GM12878 (cell line): ENCODE data around the gene SLC34A3. TPM values are rescaled to one million over a fixed set of nuclear protein-coding genes. Genes with fewer than 3 reads are reported as not detected.

Source experiments
- ATAC-seq: fragments of 200-7000 bp; cut with Tn5 transposase; 3 replicates; pipeline ENCODE4 v1.9.1; 2020; ENCODE audit warnings: mild to moderate bottlenecking, moderate library complexity
- BruUV-seq: library from RNA; stranded (reverse); fragments of 400-500 nt; replicated peaks from 2 replicates; lab custom pipeline; 2021; lab: Mats Ljungman, UMichigan
- CTCF ChIA-PET: fragments of 300-600 bp; sonication (Branson Sonifier 250); formaldehyde crosslinking; extraction: SDS; loops from one replicate; lab custom pipeline; 2021; ENCODE audit warnings: inconsistent platforms; lab: Yijun Ruan, JAX
- POLR2A ChIA-PET: fragments of 350-600 bp; formaldehyde crosslinking; extraction: SDS; loops from one replicate; lab custom pipeline; 2021; ENCODE audit warnings: inconsistent platforms; lab: Charles Lee
- RAD21 ChIA-PET: fragments of 300-600 bp; sonication (Branson Sonifier 250); formaldehyde crosslinking; loops from one replicate; lab custom pipeline; 2023; ENCODE audit warnings: antibody characterized with exemption; ENCODE audit not compliant: unreplicated experiment; lab: Charles Lee
- SMC1A ChIA-PET: fragments of 300-600 bp; sonication (Branson Sonifier 250); formaldehyde crosslinking; loops from one replicate; lab custom pipeline; 2023; ENCODE audit not compliant: unreplicated experiment, uncharacterized antibody; lab: Charles Lee
- DNase-seq: peaks from one replicate; pipeline ENCODE4 v3.0.0-alpha.2; 2011; ENCODE audit warnings: low read depth, low spot score
- FAIRE-seq: peaks from 3 replicates; lab custom pipeline; 2011; peaks lifted over from hg19 to GRCh38; lab: Jason Lieb, UNC
- H2AFZ ChIP-seq: 2 replicates; pipeline ENCODE4 v1.6.0; 2011; ENCODE audit warnings: low read depth, low read length, control low read depth; ENCODE audit not compliant: control insufficient read depth
- H3K27ac ChIP-seq: 2 replicates; pipeline ENCODE4 v1.5.1; 2011; ENCODE audit warnings: control low read depth; ENCODE audit not compliant: control insufficient read depth, insufficient read depth
- H3K27me3 ChIP-seq, 2 experiments: replicated peaks in 1 of 2; 2 replicates each; pipeline versions ENCODE4 v1.6.0 to v1.6.1; 2011; ENCODE audit warnings: low read length in 1 of 2; ENCODE audit not compliant: control insufficient read depth in 2 of 2, insufficient read depth in 2 of 2
- H3K36me3 ChIP-seq, 2 experiments: 2 replicates each; pipeline ENCODE4 v1.5.1; 2011; ENCODE audit warnings: low read length in 1 of 2; ENCODE audit not compliant: control insufficient read depth in 2 of 2, insufficient read depth in 2 of 2
- H3K4me1 ChIP-seq: 2 replicates; pipeline ENCODE4 v1.6.1; 2011; ENCODE audit warnings: mild to moderate bottlenecking, low read length, moderate library complexity, mixed read lengths; ENCODE audit not compliant: control insufficient read depth, insufficient read depth
- H3K4me2 ChIP-seq: 2 replicates; pipeline ENCODE4 v1.6.0; 2011; ENCODE audit warnings: control low read depth; ENCODE audit not compliant: control insufficient read depth, insufficient read depth
- H3K4me3 ChIP-seq: fragments of 200-600 bp; sonication (generic); 2 replicates; pipeline ENCODE4 v1.5.1; 2016
- H3K79me2 ChIP-seq: 2 replicates; pipeline ENCODE4 v1.6.0; 2011; ENCODE audit warnings: low read length; ENCODE audit not compliant: control insufficient read depth, insufficient read depth
- H3K9ac ChIP-seq: 2 replicates; pipeline ENCODE4 v1.8.0; 2011; ENCODE audit warnings: low read length, control low read depth, mixed read lengths; ENCODE audit not compliant: control insufficient read depth, insufficient read depth
- H3K9me3 ChIP-seq: replicated peaks from 3 replicates; pipeline ENCODE4 v1.5.1; 2011; ENCODE audit warnings: mild to moderate bottlenecking, low read length; ENCODE audit not compliant: control insufficient read depth, insufficient read depth
- H4K20me1 ChIP-seq: 2 replicates; pipeline ENCODE4 v1.6.0; 2011; ENCODE audit not compliant: control insufficient read depth, insufficient read depth
- BMI1 ChIP-seq: fragments of 450-650 bp; IDR thresholded peaks from 2 replicates; pipeline ENCODE4 v1.6.1; 2016; ENCODE audit warnings: mild to moderate bottlenecking, moderate library complexity, borderline replicate concordance
- FOXK2 ChIP-seq: fragments of 450-650 bp; IDR thresholded peaks from 2 replicates; pipeline ENCODE4 v1.6.1; 2017; ENCODE audit warnings: mild to moderate bottlenecking, moderate library complexity
- HCFC1 ChIP-seq: fragments of 150-350 bp; IDR thresholded peaks from 2 replicates; pipeline ENCODE4 v1.6.1; 2014; ENCODE audit warnings: low read length
- NFIC ChIP-seq: IDR thresholded peaks from 2 replicates; pipeline ENCODE4 v1.6.1; 2012; ENCODE audit warnings: low read depth, mild to moderate bottlenecking, inconsistent platforms, low read length, moderate library complexity
- NR2C2 ChIP-seq: IDR thresholded peaks from 2 replicates; pipeline ENCODE4 v1.6.1; 2011; ENCODE audit warnings: borderline replicate concordance, low read depth; ENCODE audit not compliant: control insufficient read depth, insufficient read length
- RAD51 ChIP-seq: fragments of 450-650 bp; IDR thresholded peaks from 2 replicates; pipeline ENCODE4 v1.6.1; 2016; ENCODE audit warnings: moderate library complexity, mild to moderate bottlenecking, inconsistent platforms
- SIN3A ChIP-seq: IDR thresholded peaks from 2 replicates; pipeline ENCODE4 v1.6.1; 2012; ENCODE audit warnings: low read depth, low read length, improper control_type of control experiment
- TAF1 ChIP-seq: IDR thresholded peaks from 2 replicates; pipeline ENCODE4 v1.6.1; 2011; ENCODE audit warnings: mild to moderate bottlenecking, low read depth, low read length, borderline replicate concordance
- ZNF622 ChIP-seq: fragments of 450-650 bp; IDR thresholded peaks from 2 replicates; pipeline ENCODE4 v1.6.1; 2017; ENCODE audit warnings: mild to moderate bottlenecking, inconsistent platforms
- WGBS: methylation state at CpG from one replicate; pipeline ENCODE4 v1.1.6; 2016; ENCODE audit warnings: low lambda C conversion rate; ENCODE audit not compliant: insufficient replicate concordance, insufficient coverage; ENCODE audit errors: missing lambda C conversion rate; 5-methylcytosine and 5-hydroxymethylcytosine counted together
- in situ Hi-C: fragments of 300-500 bp; cut with MboI; formaldehyde crosslinking; loops from 9 replicates; pipeline ENCODE4 v1.14.3; 2018; ENCODE audit warnings: mixed read lengths
- intact Hi-C: fragments of 100-400 bp; cut with micrococcal nuclease; formaldehyde crosslinking; loops from one replicate; pipeline ENCODE4 v1.14.2; 2022; ENCODE audit not compliant: unreplicated experiment
- polyA plus RNA-seq, 11 experiments: library from polyadenylated mRNA; depleted of rRNA in 4 of 11; unstranded in 6 of 11; stranded (reverse) in 5 of 11; fragments of >200 nt; fragmentation: Nextera tagmentation in 4 of 11; fragmentation: Illumina TruSeq in 1 of 11; extraction: Ambion mirVana in 4 of 11; extraction: Trizol in 1 of 11; gene quantifications; 1 replicate in 1 of 11; 2 replicates in 10 of 11; pipeline versions ENCODE4 v1.2.1 to v1.2.3, GENCODE V29; 2011 to 2016; ENCODE audit warnings: inconsistent platforms in 2 of 11, missing spikeins in 2 of 11, low read depth in 1 of 11
- total RNA-seq, 4 experiments: library from RNA; depleted of rRNA in 3 of 4; stranded (reverse); fragments of >200 nt in 3 of 4; fragmentation: Illumina TruSeq in 1 of 4; extraction: Trizol in 1 of 4; gene quantifications; 2 replicates each; pipeline versions ENCODE4 v1.2.1 to v1.2.3, GENCODE V29; 2013 to 2021
- TF ChIP-seq, protein P1 (sequence below): IDR thresholded peaks from 2 replicates; pipeline ENCODE4 v1.6.1; 2012; ENCODE audit warnings: improper control_type of control experiment, low read depth, low read length; ENCODE audit not compliant: insufficient replicate concordance

Gene SLC34A3
- total and polyA plus RNA-seq, 10 of the 15 experiments (the other 5 are each of a cell fraction or from before 2014, with no cell fraction given) = not detected

DNA sequence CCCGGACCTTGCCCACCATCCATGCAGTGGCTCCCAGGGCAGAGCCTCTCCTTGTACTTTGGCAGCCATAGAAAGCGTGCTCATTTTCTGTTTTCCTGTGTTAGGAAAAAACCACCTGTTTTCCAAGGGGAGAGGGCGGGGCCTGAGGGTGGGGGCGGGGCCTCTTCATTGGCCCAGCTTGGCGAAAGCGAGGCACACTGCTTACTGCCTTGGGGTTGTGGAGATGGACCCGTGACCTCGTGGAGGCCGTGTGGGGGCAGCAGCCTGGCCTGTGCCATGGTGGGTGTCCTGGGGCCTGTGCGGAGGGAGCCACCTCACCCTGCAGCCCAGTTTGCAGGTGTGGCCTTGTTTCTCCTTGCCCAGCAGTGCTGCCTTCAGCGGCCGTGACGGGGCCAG is 42.4 kb downstream of the SLC34A3 start:
- H3K9me3 ChIP-seq = no peaks in the 10 kb centered on the region
- H3K4me3 ChIP-seq = no peak overlapping the region
- DNase-seq (no peak), FAIRE-seq (no peak), ATAC-seq (no peak)
- no peak for TF ChIP-seq FOXK2
- TF ChIP-seq NFIC = no peak
- TF ChIP-seq BMI1 = no peak
- TF ChIP-seq HCFC1 = no peak
- TF ChIP-seq SIN3A = no peak
- no peak for TF ChIP-seq TAF1
- no peak for TF ChIP-seq NR2C2
- peaks cover 6 to 7% of the 10 kb centered on the region in 2 experiments; a peak in 3 of 4 replicates for H3K36me3 ChIP-seq
- H2AFZ ChIP-seq = no peak overlapping the region
- CTCF ChIA-PET = interaction anchor here (0.9 kb wide), 1 partner anchor 11 kb away, joined by 3 read pairs; no protein-coding TSS in a partner anchor
- H3K4me1 ChIP-seq = peaks cover 47% of the 10 kb centered on the region
- H3K4me2 ChIP-seq = no peak overlapping the region
- in situ Hi-C loops = no loop called here
- SMC1A ChIA-PET = no interaction called here
- POLR2A ChIA-PET = interaction anchor here (1.2 to 1.6 kb wide), 2 partner anchors 17 to 32 kb away, joined by 4 read pairs; partner anchors contain the start of gene TUBB4B
- no peaks in the 10 kb centered on the region for H4K20me1 ChIP-seq
- no peaks in the 10 kb centered on the region for H3K27me3 ChIP-seq
- no peak overlapping the region for H3K27ac ChIP-seq
- 96% methylated on average over 10 of the region's 13 CpGs for WGBS
- H3K9ac ChIP-seq = no peak overlapping the region
- BruUV-seq = no TSS peak
- peaks cover 8% of the 10 kb centered on the region for H3K79me2 ChIP-seq
- RAD21 ChIA-PET = no interaction called here
- intact Hi-C loops = no loop called here

DNA sequence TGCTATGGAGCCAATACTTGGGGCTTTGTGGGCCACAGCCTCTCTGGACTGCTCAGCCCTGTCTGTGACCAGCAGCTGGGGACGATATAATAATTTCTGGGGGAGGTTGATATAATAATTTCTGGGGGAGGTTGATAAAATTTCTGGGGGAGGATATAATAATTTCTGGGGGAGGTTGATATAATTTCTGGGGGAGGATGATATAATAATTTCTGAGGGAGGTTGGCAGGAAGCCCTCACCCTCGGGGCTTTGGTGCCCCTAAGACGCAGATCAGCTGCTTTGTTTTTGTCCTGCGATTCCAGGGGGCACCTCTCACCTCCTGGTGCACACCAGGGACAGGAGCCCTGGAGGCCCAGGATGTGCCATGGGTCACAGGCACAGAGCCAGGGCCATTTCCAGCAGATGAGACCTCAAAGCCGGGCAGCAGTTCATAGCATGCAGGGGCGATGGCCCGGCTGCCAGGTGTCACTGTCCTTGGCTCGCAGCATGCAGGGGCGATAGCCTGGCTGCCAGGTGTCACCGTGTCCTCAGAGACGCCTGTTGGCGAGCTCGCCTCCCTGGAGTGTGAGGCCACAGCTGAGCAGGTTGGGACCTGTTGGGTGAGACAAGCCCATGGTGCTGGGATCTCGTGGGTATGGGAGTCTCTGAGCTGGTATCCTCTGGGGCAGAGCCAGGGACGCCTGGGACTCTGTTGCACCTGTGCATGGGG is 43.1 kb downstream of the SLC34A3 start:
- Histone ChIP-seq H3K27ac (no peak overlapping the region), H3K4me1 (peaks cover 44% of the 10 kb centered on the region), H3K9ac (no peak overlapping the region), H4K20me1 (no peaks in the 10 kb centered on the region), H3K9me3 (no peaks in the 10 kb centered on the region), H3K36me3 (peaks cover 6 to 7% of the 10 kb centered on the region in 2 experiments; a peak in 3 of 4 replicates), H2AFZ (no peak overlapping the region), H3K27me3 (no peaks in the 10 kb centered on the region), H3K79me2 (peaks cover 13% of the 10 kb centered on the region), H3K4me2 (no peak overlapping the region), H3K4me3 (no peak overlapping the region)
- in situ Hi-C loops = no loop called here
- ATAC-seq (no peak), FAIRE-seq (no peak), DNase-seq (no peak)
- BruUV-seq = no TSS peak
- ChIA-PET POLR2A (interaction anchor here (1.6 kb wide), 2 partner anchors 33 to 124 kb away, joined by 4 read pairs; partner anchors contain the start of gene TUBB4B), SMC1A (no interaction called here), RAD21 (no interaction called here), CTCF (interaction anchor here (0.8 to 1.1 kb wide), 4 partner anchors 11 to 15 kb away, joined by 3 read pairs; no protein-coding TSS in a partner anchor)
- WGBS = 74% methylated on average over 15 of the region's 15 CpGs
- intact Hi-C loops = no loop called here
- TF ChIP-seq, protein P1, sequence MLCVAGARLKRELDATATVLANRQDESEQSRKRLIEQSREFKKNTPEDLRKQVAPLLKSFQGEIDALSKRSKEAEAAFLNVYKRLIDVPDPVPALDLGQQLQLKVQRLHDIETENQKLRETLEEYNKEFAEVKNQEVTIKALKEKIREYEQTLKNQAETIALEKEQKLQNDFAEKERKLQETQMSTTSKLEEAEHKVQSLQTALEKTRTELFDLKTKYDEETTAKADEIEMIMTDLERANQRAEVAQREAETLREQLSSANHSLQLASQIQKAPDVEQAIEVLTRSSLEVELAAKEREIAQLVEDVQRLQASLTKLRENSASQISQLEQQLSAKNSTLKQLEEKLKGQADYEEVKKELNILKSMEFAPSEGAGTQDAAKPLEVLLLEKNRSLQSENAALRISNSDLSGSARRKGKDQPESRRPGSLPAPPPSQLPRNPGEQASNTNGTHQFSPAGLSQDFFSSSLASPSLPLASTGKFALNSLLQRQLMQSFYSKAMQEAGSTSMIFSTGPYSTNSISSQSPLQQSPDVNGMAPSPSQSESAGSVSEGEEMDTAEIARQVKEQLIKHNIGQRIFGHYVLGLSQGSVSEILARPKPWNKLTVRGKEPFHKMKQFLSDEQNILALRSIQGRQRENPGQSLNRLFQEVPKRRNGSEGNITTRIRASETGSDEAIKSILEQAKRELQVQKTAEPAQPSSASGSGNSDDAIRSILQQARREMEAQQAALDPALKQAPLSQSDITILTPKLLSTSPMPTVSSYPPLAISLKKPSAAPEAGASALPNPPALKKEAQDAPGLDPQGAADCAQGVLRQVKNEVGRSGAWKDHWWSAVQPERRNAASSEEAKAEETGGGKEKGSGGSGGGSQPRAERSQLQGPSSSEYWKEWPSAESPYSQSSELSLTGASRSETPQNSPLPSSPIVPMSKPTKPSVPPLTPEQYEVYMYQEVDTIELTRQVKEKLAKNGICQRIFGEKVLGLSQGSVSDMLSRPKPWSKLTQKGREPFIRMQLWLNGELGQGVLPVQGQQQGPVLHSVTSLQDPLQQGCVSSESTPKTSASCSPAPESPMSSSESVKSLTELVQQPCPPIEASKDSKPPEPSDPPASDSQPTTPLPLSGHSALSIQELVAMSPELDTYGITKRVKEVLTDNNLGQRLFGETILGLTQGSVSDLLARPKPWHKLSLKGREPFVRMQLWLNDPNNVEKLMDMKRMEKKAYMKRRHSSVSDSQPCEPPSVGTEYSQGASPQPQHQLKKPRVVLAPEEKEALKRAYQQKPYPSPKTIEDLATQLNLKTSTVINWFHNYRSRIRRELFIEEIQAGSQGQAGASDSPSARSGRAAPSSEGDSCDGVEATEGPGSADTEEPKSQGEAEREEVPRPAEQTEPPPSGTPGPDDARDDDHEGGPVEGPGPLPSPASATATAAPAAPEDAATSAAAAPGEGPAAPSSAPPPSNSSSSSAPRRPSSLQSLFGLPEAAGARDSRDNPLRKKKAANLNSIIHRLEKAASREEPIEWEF = no peak
- TF ChIP-seq ZNF622 (no peak), BMI1 (no peak), RAD51 (no peak)
